ENCODE results near the gene RBBP8NL.

Gene RBBP8NL

GRCh38 chr20:62407221-62407992, 19.9 kb downstream of the RBBP8NL start, which contains the start of gene CABLES2:
CABLES2 (minus strand) TSS chr20:62407285; CDS start chr20:62407276, 9 bp downstream.
- peak; percentile 94 for DNase-seq (ENCODE audit: low read depth)

GRCh38 chr20:62406635-62407176, 20.6 kb downstream of the RBBP8NL start:
- DNase-seq (ENCODE audit: low read depth) = no peak

- DNase-seq (ENCODE audit: low read depth) = no peak
Observed at GRCh38 chr20:62405981-62406513, 21.3 kb downstream of the RBBP8NL start.

- DNase-seq (ENCODE audit: low read depth) = peak; percentile 57
Observed at GRCh38 chr20:62405108-62405980, 22.0 kb downstream of the RBBP8NL start.

GRCh38 chr20:62404761-62405107, 22.6 kb downstream of the RBBP8NL start:
- DNase-seq (ENCODE audit: low read depth) = no peak

- DNase-seq (ENCODE audit: low read depth) = no peak
Observed at GRCh38 chr20:62404112-62404665, 23.1 kb downstream of the RBBP8NL start.

GRCh38 chr20:62403331-62403730, 24.0 kb downstream of the RBBP8NL start:
- DNase-seq (ENCODE audit: low read depth) = no peak

- no peak for DNase-seq (ENCODE audit: low read depth)
Observed at GRCh38 chr20:62402456-62403150, 24.7 kb downstream of the RBBP8NL start.

- no peak for DNase-seq (ENCODE audit: low read depth)
Observed at GRCh38 chr20:62401331-62401779, 26.0 kb downstream of the RBBP8NL start.

GRCh38 chr20:62400541-62400940, 26.8 kb downstream of the RBBP8NL start:
- no peak for DNase-seq (ENCODE audit: low read depth)

- DNase-seq (ENCODE audit: low read depth) = no peak
Observed at GRCh38 chr20:62400021-62400420, 27.3 kb downstream of the RBBP8NL start.

- no peak for DNase-seq (ENCODE audit: low read depth)
Observed at GRCh38 chr20:62398120-62398821, 29.1 kb downstream of the RBBP8NL start.

- no peak for DNase-seq (ENCODE audit: low read depth)
Observed at GRCh38 chr20:62396367-62397239, 30.7 kb downstream of the RBBP8NL start.

- DNase-seq (ENCODE audit: low read depth) = no peak
Observed at GRCh38 chr20:62395311-62396242, 31.8 kb downstream of the RBBP8NL start.

GRCh38 chr20:62394248-62395245, 32.8 kb downstream of the RBBP8NL start:
- no peak for DNase-seq (ENCODE audit: low read depth)

GRCh38 chr20:62393830-62394229, 33.5 kb downstream of the RBBP8NL start:
- no peak for DNase-seq (ENCODE audit: low read depth)

- no peak for DNase-seq (ENCODE audit: low read depth)
Observed at GRCh38 chr20:62393335-62393665, 34.0 kb downstream of the RBBP8NL start.

All from fibroblast of gingiva (primary cell).